ENCODE measurements around the gene GLT8D1. TPM values are rescaled to one million over a fixed set of nuclear protein-coding genes. Genes with fewer than 3 reads are reported as not detected.

GLT8D1 gene
- total and polyA plus RNA-seq, 2 of the 13 experiments (the other 11 are each of a cell fraction or from before 2014, with no cell fraction given) = 110 to 121 TPM

DNA sequence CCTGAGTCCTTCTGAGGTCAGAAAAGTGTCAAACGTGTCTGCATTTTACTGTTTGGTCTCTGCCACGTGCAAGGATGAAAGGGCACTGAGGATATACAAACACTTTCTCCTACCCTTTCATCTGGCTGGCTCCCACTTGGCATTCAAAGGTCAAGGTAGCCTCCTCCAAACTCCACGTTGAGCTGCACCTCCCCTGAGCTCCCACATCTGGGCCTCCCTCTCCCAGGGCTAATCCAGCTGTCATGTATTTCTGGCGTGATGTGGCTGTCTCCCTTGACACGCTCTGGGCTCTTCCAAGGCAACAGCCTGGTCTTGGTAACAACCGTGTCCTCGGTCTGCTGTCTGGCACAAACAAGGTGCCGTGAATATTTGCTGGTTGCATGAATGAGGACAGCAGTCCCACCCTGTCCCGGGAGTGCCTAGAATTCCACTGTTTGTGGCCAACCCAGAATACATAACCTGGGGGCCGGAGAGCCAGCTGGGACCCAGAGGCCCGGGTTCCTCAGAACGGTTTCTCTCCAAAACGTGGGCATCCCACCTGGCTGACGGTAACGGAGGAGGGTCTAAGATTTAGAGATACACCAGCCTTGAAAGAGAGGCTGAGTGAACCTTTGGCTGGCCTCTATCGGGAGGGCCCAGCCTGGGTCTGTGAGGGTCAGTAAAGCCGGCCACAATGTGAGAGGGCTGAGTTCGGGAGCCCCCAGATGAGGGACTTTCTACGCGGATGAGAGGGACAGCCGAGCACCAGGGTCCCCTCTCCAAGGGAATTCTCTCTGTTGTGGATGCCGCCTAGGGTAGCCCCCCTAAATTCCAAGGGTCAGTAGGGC lies 767 bp downstream of the GLT8D1 start (continued):
- no peak for TF ChIP-seq ZNF3 (CRISPR knock-in tag; IDR thresholded peaks at IDR 0.05)
- TF ChIP-seq, protein P1, sequence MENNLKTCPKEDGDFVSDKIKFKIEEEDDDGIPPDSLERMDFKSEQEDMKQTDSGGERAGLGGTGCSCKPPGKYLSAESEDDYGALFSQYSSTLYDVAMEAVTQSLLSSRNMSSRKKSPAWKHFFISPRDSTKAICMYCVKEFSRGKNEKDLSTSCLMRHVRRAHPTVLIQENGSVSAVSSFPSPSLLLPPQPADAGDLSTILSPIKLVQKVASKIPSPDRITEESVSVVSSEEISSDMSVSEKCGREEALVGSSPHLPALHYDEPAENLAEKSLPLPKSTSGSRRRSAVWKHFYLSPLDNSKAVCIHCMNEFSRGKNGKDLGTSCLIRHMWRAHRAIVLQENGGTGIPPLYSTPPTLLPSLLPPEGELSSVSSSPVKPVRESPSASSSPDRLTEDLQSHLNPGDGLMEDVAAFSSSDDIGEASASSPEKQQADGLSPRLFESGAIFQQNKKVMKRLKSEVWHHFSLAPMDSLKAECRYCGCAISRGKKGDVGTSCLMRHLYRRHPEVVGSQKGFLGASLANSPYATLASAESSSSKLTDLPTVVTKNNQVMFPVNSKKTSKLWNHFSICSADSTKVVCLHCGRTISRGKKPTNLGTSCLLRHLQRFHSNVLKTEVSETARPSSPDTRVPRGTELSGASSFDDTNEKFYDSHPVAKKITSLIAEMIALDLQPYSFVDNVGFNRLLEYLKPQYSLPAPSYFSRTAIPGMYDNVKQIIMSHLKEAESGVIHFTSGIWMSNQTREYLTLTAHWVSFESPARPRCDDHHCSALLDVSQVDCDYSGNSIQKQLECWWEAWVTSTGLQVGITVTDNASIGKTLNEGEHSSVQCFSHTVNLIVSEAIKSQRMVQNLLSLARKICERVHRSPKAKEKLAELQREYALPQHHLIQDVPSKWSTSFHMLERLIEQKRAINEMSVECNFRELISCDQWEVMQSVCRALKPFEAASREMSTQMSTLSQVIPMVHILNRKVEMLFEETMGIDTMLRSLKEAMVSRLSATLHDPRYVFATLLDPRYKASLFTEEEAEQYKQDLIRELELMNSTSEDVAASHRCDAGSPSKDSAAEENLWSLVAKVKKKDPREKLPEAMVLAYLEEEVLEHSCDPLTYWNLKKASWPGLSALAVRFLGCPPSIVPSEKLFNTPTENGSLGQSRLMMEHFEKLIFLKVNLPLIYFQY (CRISPR knock-in tag; IDR thresholded peaks at IDR 0.05; ENCODE audit: borderline replicate concordance) = no peak; the same call in 1 of the 2 replicates
- 0 out of 2 replicates have a peak, but pooled peaks have one; percentile 62 for TF ChIP-seq ZNF615 (CRISPR knock-in tag; IDR thresholded peaks at IDR 0.05; ENCODE audit: borderline replicate concordance)
- no peak for TF ChIP-seq ZNF17 (CRISPR knock-in tag; IDR thresholded peaks at IDR 0.05)
- TF ChIP-seq SP1 (IDR thresholded peaks at IDR 0.05) = no peak
- no peak for TF ChIP-seq SP1 (CRISPR knock-in tag; IDR thresholded peaks at IDR 0.05)
- TF ChIP-seq GABPB1 (CRISPR knock-in tag; IDR thresholded peaks at IDR 0.05) = no peak; the same call in 1 of the 2 replicates
- TF ChIP-seq POLR2G (IDR thresholded peaks at IDR 0.05; ENCODE audit: low read depth, low read length) = peak; percentile 70
- no peak for TF ChIP-seq TBL1XR1 (IDR thresholded peaks at IDR 0.05; ENCODE audit: borderline replicate concordance, low read length, partially characterized antibody)
- TF ChIP-seq KLF6 (CRISPR knock-in tag; IDR thresholded peaks at IDR 0.05) = no peak
- TF ChIP-seq ZNF510 (CRISPR knock-in tag; IDR thresholded peaks at IDR 0.05; ENCODE audit: low read depth) = no peak
- TF ChIP-seq, protein P2, sequence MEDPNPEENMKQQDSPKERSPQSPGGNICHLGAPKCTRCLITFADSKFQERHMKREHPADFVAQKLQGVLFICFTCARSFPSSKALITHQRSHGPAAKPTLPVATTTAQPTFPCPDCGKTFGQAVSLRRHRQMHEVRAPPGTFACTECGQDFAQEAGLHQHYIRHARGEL (CRISPR knock-in tag; IDR thresholded peaks at IDR 0.05) = no peak
- peak; percentile 75 for TF ChIP-seq SP5 (CRISPR knock-in tag; IDR thresholded peaks at IDR 0.05; ENCODE audit: borderline replicate concordance, low read depth)
- no peak; the same call in 1 of the 2 replicates for TF ChIP-seq SNAPC2 (CRISPR knock-in tag; IDR thresholded peaks at IDR 0.05)
- no peak for TF ChIP-seq ZNF143 (CRISPR knock-in tag; IDR thresholded peaks at IDR 0.05)
- peak; percentile 80; the same call in 1 of the 2 replicates for TF ChIP-seq TFAP4 (IDR thresholded peaks at IDR 0.05; ENCODE audit: borderline replicate concordance, low read depth)
- TF ChIP-seq SRSF9 (IDR thresholded peaks at IDR 0.05; ENCODE audit: borderline replicate concordance, insufficient read depth, low read depth, low read length, poor library complexity, severe bottlenecking) = no peak
- TF ChIP-seq TAF15 (IDR thresholded peaks at IDR 0.05; ENCODE audit: low read depth, low read length, poor library complexity, severe bottlenecking) = no peak
- no peak for TF ChIP-seq ZNF839 (CRISPR knock-in tag; IDR thresholded peaks at IDR 0.05; ENCODE audit: borderline replicate concordance)
- TF ChIP-seq, protein P3, sequence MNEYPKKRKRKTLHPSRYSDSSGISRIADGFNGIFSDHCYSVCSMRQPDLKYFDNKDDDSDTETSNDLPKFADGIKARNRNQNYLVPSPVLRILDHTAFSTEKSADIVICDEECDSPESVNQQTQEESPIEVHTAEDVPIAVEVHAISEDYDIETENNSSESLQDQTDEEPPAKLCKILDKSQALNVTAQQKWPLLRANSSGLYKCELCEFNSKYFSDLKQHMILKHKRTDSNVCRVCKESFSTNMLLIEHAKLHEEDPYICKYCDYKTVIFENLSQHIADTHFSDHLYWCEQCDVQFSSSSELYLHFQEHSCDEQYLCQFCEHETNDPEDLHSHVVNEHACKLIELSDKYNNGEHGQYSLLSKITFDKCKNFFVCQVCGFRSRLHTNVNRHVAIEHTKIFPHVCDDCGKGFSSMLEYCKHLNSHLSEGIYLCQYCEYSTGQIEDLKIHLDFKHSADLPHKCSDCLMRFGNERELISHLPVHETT (CRISPR knock-in tag; conservative IDR thresholded peaks at IDR 0.05) = 0 out of 2 replicates have a peak, but pooled peaks have one; percentile 24
- no peak for TF ChIP-seq ZNF468 (CRISPR knock-in tag; IDR thresholded peaks at IDR 0.05)
- peak; percentile 92 for TF ChIP-seq SKI (IDR thresholded peaks at IDR 0.05; ENCODE audit: partially characterized antibody)

Measured in HepG2 (cell line).